Astrocyte of the spinal cord (primary cell): Measurements from ENCODE around the gene SNCG.

Source experiments
- DNase-seq: peaks from one replicate; pipeline ENCODE4 v3.0.0; 2011; ENCODE audit warnings: low read depth, low spot score
- H3K4me3 ChIP-seq: 2 replicates; pipeline ENCODE4 v1.5.1; 2011; ENCODE audit warnings: low read depth, mild to moderate bottlenecking, low read length, moderate library complexity
- CTCF ChIP-seq: IDR thresholded peaks from 2 replicates; pipeline ENCODE4 v1.5.1; 2012; ENCODE audit warnings: low read depth, mild to moderate bottlenecking, low read length, inconsistent platforms
- in situ Hi-C: cut with HindIII; loops from 2 replicates; pipeline ENCODE4 v1.10.0; 2017; ENCODE audit warnings: low sequenced_read_pairs

The SNCG gene

GRCh38 chr10:86958116-86958900 is at the start of gene SNCG:
SNCG (plus strand) TSS chr10:86958599; CDS start chr10:86958698, 99 bp downstream.
- DNase-seq, result no peak
- no peak for TF ChIP-seq CTCF
- no peak within 1 kb of the TSS for H3K4me3 ChIP-seq
- in situ Hi-C loops, result no loop called here

- in situ Hi-C loops, result no loop called here
- no peak overlapping the region for H3K4me3 ChIP-seq
- TF ChIP-seq CTCF, result no peak
- no peak for DNase-seq
Measured at GRCh38 chr10:86914734-86915133, 43.7 kb upstream of the SNCG start.

GRCh38 chr10:86918022-86918471 is 40.4 kb upstream of the SNCG start:
- in situ Hi-C loops, result no loop called here

GRCh38 chr10:86922553-86922961 is 35.8 kb upstream of the SNCG start:
- TF ChIP-seq CTCF, result no peak
- in situ Hi-C loops, result no loop called here

More at GRCh38 chr10:86918022-86918471, 40.4 kb upstream of the SNCG start:
- DNase-seq, result peak; percentile 25
- TF ChIP-seq CTCF, result no peak
- H3K4me3 ChIP-seq, result no peak overlapping the region

GRCh38 chr10:86929468-86930380 is 28.7 kb upstream of the SNCG start:
- in situ Hi-C loops, result no loop called here
- no peak for TF ChIP-seq CTCF

More at GRCh38 chr10:86922553-86922961, 35.8 kb upstream of the SNCG start:
- DNase-seq, result no peak
- no peak overlapping the region for H3K4me3 ChIP-seq

GRCh38 chr10:86931872-86932271 is 26.5 kb upstream of the SNCG start:
- H3K4me3 ChIP-seq, result no peak overlapping the region
- no peak for TF ChIP-seq CTCF
- DNase-seq, result no peak
- in situ Hi-C loops, result no loop called here

More at GRCh38 chr10:86929468-86930380, 28.7 kb upstream of the SNCG start:
- no peak for DNase-seq
- H3K4me3 ChIP-seq, result no peak overlapping the region
